Spinal cord (tissue), 10 donors: Measurements from ENCODE around the gene JAKMIP1. TPM values are rescaled to one million over a fixed set of nuclear protein-coding genes. Genes with fewer than 3 reads are reported as not detected.

Source experiments
- DNase-seq, 6 donors: peaks; one replicate each; pipeline versions ENCODE4 v3.0.0 to v3.0.0-alpha.2; 2013 to 2015; ENCODE audit warnings: low spot score in 6 of 6, low read depth in 4 of 6
- H3K27ac ChIP-seq: one replicate; pipeline ENCODE4 v1.5.1; 2013; ENCODE audit warnings: low read depth, low read length, control low read depth
- H3K27me3 ChIP-seq: one replicate; pipeline ENCODE4 v1.6.1; 2013; ENCODE audit warnings: low read length; ENCODE audit not compliant: control insufficient read depth, insufficient read depth
- H3K36me3 ChIP-seq: one replicate; pipeline ENCODE4 v1.6.1; 2013; ENCODE audit warnings: low read length; ENCODE audit not compliant: control insufficient read depth, insufficient read depth
- H3K4me1 ChIP-seq: one replicate; pipeline ENCODE4 v1.6.1; 2013; ENCODE audit warnings: low read length; ENCODE audit not compliant: control insufficient read depth, insufficient read depth
- H3K4me3 ChIP-seq: one replicate; pipeline ENCODE4 v1.5.1; 2013; ENCODE audit warnings: low read depth, low read length, control low read depth
- H3K9me3 ChIP-seq: one replicate; pipeline ENCODE4 v1.6.1; 2013; ENCODE audit warnings: low read length; ENCODE audit not compliant: control insufficient read depth, insufficient read depth
- WGBS: methylation state at CpG from one replicate; pipeline ENCODE4 v1.1.5; 2013; ENCODE audit warnings: missing lambda C conversion rate; ENCODE audit not compliant: insufficient coverage; 5-methylcytosine and 5-hydroxymethylcytosine counted together
- polyA plus RNA-seq, 2 donors: library from polyadenylated mRNA; unstranded; fragments of 120-200 nt; gene quantifications; one replicate each; pipeline ENCODE4 v1.2.1, GENCODE V29; 2013; ENCODE audit not compliant: insufficient read length in 2 of 2
- total RNA-seq, 2 donors: library from RNA; depleted of rRNA in 1 of 2; stranded (reverse); fragments of 120-200 nt in 1 of 2; fragments of >200 nt in 1 of 2; gene quantifications; one replicate each; pipeline versions ENCODE4 v1.2.3 to v1.2.4, GENCODE V29; 2013 to 2014
- donor health status: healthy.

The JAKMIP1 gene
- total and polyA plus RNA-seq, 4 donors = 8.2 to 29.7 (median 20.9) TPM

- Histone ChIP-seq H3K4me3 (no peak overlapping the region), H3K27me3 (peaks cover 2% of the 10 kb centered on the region), H3K9me3 (no peaks in the 10 kb centered on the region), H3K36me3 (peaks cover 17% of the 10 kb centered on the region), H3K27ac (no peak overlapping the region), H3K4me1 (no peaks in the 10 kb centered on the region)
- DNase-seq = no peak
- 79% methylated on average over 26 of the region's 26 CpGs for WGBS
Measured at GRCh38 chr4:6112606-6113290, 87.6 kb downstream of the JAKMIP1 start.

- Histone ChIP-seq H3K9me3 (no peaks in the 10 kb centered on the region), H3K36me3 (peaks cover 17% of the 10 kb centered on the region), H3K4me1 (no peaks in the 10 kb centered on the region), H3K27me3 (no peaks in the 10 kb centered on the region), H3K4me3 (no peak overlapping the region), H3K27ac (no peak overlapping the region)
- no peak for DNase-seq
- WGBS = 74% methylated on average over 5 of the region's 7 CpGs
Measured at GRCh38 chr4:6111354-6111960, 88.9 kb downstream of the JAKMIP1 start.

- Histone ChIP-seq H3K9me3 (no peaks in the 10 kb centered on the region), H3K27me3 (peaks cover 2% of the 10 kb centered on the region), H3K4me1 (no peaks in the 10 kb centered on the region), H3K36me3 (peaks cover 18% of the 10 kb centered on the region), H3K27ac (no peak overlapping the region), H3K4me3 (no peak overlapping the region)
- no peak for DNase-seq
- 91% methylated on average over 8 of the region's 8 CpGs for WGBS
Measured at GRCh38 chr4:6110681-6111353, 89.5 kb downstream of the JAKMIP1 start.

GRCh38 chr4:6109842-6110560 is 90.3 kb downstream of the JAKMIP1 start:
- Histone ChIP-seq H3K27ac (no peak overlapping the region), H3K27me3 (peaks cover 6% of the 10 kb centered on the region), H3K9me3 (no peaks in the 10 kb centered on the region), H3K36me3 (peaks cover 26% of the 10 kb centered on the region), H3K4me3 (no peak overlapping the region), H3K4me1 (peaks cover 1% of the 10 kb centered on the region)
- WGBS = 55% methylated on average over 11 of the region's 13 CpGs
- no peak for DNase-seq

GRCh38 chr4:6107886-6108285 is 92.5 kb downstream of the JAKMIP1 start:
- 87% methylated on average over 4 of the region's 4 CpGs for WGBS
- Histone ChIP-seq H3K36me3 (peaks cover 26% of the 10 kb centered on the region), H3K4me1 (peaks cover 3% of the 10 kb centered on the region), H3K9me3 (peaks cover 1% of the 10 kb centered on the region), H3K27ac (no peak overlapping the region), H3K27me3 (peaks cover 12% of the 10 kb centered on the region), H3K4me3 (no peak overlapping the region)
- DNase-seq = no peak

- H3K27ac ChIP-seq = no peak overlapping the region
- H3K27me3 ChIP-seq = peaks cover 12% of the 10 kb centered on the region
- DNase-seq = no peak
- 77% methylated on average over 7 of the region's 14 CpGs for WGBS
- H3K4me3 ChIP-seq = no peak overlapping the region
- peaks cover 3% of the 10 kb centered on the region for H3K4me1 ChIP-seq
- H3K9me3 ChIP-seq = peaks cover 1% of the 10 kb centered on the region
- H3K36me3 ChIP-seq = peaks cover 21% of the 10 kb centered on the region
Measured at GRCh38 chr4:6107114-6107791, 93.1 kb downstream of the JAKMIP1 start.

GRCh38 chr4:6106156-6106555 is 94.2 kb downstream of the JAKMIP1 start:
- H3K9me3 ChIP-seq = peaks cover 1% of the 10 kb centered on the region
- H3K4me1 ChIP-seq = peaks cover 3% of the 10 kb centered on the region
- no peak overlapping the region for H3K27ac ChIP-seq
- H3K4me3 ChIP-seq = no peak overlapping the region
- no CpG with 5 or more reads among the region's 5 CpGs for WGBS
- H3K27me3 ChIP-seq = peaks cover 12% of the 10 kb centered on the region
- peaks cover 20% of the 10 kb centered on the region for H3K36me3 ChIP-seq
- DNase-seq = no peak

GRCh38 chr4:6105311-6105911 is 94.9 kb downstream of the JAKMIP1 start:
- Histone ChIP-seq H3K9me3 (peaks cover 1% of the 10 kb centered on the region), H3K27ac (no peak overlapping the region), H3K36me3 (peaks cover 16% of the 10 kb centered on the region), H3K4me3 (no peak overlapping the region), H3K27me3 (peaks cover 12% of the 10 kb centered on the region), H3K4me1 (peaks cover 3% of the 10 kb centered on the region)
- WGBS = 37% methylated on average over 60 of the region's 60 CpGs
- DNase-seq = peak in 2 of 6 donors; percentile 29 to 47
